Measurements from ENCODE around the gene FOXN3. TPM values are rescaled to one million over a fixed set of nuclear protein-coding genes. Genes with fewer than 3 reads are reported as not detected.

Gene FOXN3
- total and polyA plus RNA-seq, 2 experiments from 2014 or later, result 98.9 to 167 TPM

GRCh38 chr14:89405712-89406111 lies 11.3 kb downstream of the FOXN3 start:
- no peak for TF ChIP-seq STAT1 (IDR thresholded peaks at IDR 0.05; ENCODE audit: unreplicated experiment)
- no peak for TF ChIP-seq ETS1 (IDR thresholded peaks at IDR 0.05)
- no peak for TF ChIP-seq CREB1 (CRISPR knock-in tag; IDR thresholded peaks at IDR 0.05; ENCODE audit: low read depth)
- TF ChIP-seq POLR2AphosphoS5 (IDR thresholded peaks at IDR 0.05; ENCODE audit: low read depth), result no peak
- no peak for TF ChIP-seq REST (IDR thresholded peaks at IDR 0.05; ENCODE audit: unreplicated experiment)
- TF ChIP-seq EZH2phosphoT487 (IDR thresholded peaks at IDR 0.05; ENCODE audit: unreplicated experiment), result no peak
- TF ChIP-seq, protein P1, sequence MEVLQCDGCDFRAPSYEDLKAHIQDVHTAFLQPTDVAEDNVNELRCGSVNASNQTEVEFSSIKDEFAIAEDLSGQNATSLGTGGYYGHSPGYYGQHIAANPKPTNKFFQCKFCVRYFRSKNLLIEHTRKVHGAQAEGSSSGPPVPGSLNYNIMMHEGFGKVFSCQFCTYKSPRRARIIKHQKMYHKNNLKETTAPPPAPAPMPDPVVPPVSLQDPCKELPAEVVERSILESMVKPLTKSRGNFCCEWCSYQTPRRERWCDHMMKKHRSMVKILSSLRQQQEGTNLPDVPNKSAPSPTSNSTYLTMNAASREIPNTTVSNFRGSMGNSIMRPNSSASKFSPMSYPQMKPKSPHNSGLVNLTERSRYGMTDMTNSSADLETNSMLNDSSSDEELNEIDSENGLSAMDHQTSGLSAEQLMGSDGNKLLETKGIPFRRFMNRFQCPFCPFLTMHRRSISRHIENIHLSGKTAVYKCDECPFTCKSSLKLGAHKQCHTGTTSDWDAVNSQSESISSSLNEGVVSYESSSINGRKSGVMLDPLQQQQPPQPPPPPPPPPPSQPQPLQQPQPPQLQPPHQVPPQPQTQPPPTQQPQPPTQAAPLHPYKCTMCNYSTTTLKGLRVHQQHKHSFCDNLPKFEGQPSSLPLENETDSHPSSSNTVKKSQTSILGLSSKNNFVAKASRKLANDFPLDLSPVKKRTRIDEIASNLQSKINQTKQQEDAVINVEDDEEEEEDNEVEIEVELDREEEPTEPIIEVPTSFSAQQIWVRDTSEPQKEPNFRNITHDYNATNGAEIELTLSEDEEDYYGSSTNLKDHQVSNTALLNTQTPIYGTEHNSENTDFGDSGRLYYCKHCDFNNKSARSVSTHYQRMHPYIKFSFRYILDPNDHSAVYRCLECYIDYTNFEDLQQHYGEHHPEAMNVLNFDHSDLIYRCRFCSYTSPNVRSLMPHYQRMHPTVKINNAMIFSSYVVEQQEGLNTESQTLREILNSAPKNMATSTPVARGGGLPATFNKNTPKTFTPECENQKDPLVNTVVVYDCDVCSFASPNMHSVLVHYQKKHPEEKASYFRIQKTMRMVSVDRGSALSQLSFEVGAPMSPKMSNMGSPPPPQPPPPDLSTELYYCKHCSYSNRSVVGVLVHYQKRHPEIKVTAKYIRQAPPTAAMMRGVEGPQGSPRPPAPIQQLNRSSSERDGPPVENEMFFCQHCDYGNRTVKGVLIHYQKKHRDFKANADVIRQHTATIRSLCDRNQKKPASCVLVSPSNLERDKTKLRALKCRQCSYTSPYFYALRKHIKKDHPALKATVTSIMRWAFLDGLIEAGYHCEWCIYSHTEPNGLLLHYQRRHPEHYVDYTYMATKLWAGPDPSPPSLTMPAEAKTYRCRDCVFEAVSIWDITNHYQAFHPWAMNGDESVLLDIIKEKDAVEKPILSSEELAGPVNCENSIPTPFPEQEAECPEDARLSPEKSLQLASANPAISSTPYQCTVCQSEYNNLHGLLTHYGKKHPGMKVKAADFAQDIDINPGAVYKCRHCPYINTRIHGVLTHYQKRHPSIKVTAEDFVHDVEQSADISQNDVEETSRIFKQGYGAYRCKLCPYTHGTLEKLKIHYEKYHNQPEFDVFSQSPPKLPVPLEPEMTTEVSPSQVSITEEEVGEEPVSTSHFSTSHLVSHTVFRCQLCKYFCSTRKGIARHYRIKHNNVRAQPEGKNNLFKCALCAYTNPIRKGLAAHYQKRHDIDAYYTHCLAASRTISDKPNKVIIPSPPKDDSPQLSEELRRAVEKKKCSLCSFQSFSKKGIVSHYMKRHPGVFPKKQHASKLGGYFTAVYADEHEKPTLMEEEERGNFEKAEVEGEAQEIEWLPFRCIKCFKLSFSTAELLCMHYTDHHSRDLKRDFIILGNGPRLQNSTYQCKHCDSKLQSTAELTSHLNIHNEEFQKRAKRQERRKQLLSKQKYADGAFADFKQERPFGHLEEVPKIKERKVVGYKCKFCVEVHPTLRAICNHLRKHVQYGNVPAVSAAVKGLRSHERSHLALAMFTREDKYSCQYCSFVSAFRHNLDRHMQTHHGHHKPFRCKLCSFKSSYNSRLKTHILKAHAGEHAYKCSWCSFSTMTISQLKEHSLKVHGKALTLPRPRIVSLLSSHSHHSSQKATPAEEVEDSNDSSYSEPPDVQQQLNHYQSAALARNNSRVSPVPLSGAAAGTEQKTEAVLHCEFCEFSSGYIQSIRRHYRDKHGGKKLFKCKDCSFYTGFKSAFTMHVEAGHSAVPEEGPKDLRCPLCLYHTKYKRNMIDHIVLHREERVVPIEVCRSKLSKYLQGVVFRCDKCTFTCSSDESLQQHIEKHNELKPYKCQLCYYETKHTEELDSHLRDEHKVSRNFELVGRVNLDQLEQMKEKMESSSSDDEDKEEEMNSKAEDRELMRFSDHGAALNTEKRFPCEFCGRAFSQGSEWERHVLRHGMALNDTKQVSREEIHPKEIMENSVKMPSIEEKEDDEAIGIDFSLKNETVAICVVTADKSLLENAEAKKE (CRISPR knock-in tag; IDR thresholded peaks at IDR 0.05), result no peak
- no peak for TF ChIP-seq CTCF (conservative IDR thresholded peaks at IDR 0.05; ENCODE audit: low read depth in 2 of 2)
- no peak for TF ChIP-seq EZH2 (IDR thresholded peaks at IDR 0.05; ENCODE audit: low read depth, unreplicated experiment)
- TF ChIP-seq NANOG (IDR thresholded peaks at IDR 0.05; ENCODE audit: borderline replicate concordance), result no peak
- no peak overlapping the region; the same call in 1 of the 2 replicates for H3K27ac ChIP-seq (ENCODE audit: low read depth)
- no peak overlapping the region; the same call in 1 of the 2 replicates for H3K27ac Mint-ChIP-seq
- H3K4me3 ChIP-seq, result no peak overlapping the region
- no peak overlapping the region for H3K4me2 ChIP-seq
- peaks cover 70% of the 10 kb centered on the region for H3K4me1 Mint-ChIP-seq
- H3F3A ChIP-seq (replicated peaks; ENCODE audit: low read depth), result peaks cover 13% of the 10 kb centered on the region; the same call in 1 of the 2 replicates
- peaks cover 78% of the 10 kb centered on the region for H3K4me1 ChIP-seq (ENCODE audit: insufficient read depth)
- peaks cover 76% of the 10 kb centered on the region for H3K36me3 Mint-ChIP-seq (ENCODE audit: low read depth)
- H3K9me3 Mint-ChIP-seq, result peaks cover 3% of the 10 kb centered on the region; the same call in 2 of the 3 replicates
- H3K27me3 Mint-ChIP-seq (ENCODE audit: insufficient read depth, low read depth, poor library complexity), result peaks cover 4% of the 10 kb centered on the region
- no peaks in the 10 kb centered on the region for H3K9me2 ChIP-seq (ENCODE audit: insufficient read depth)
- peaks cover 100% of the 10 kb centered on the region for H3K79me2 ChIP-seq (replicated peaks; ENCODE audit: insufficient read depth)
- ATAC-seq (no peak), DNase-seq (ENCODE audit: low spot score) (no peak)
- peaks cover 82% of the 10 kb centered on the region for H4K20me1 ChIP-seq (replicated peaks; ENCODE audit: insufficient read depth)
- no peak overlapping the region for H2AFZ ChIP-seq
- H3K27me3 ChIP-seq (ENCODE audit: insufficient read depth), result no peaks in the 10 kb centered on the region
- no peak overlapping the region for H3K4me3 Mint-ChIP-seq
- H3K36me3 ChIP-seq (ENCODE audit: insufficient read depth), result peaks cover 13% of the 10 kb centered on the region; the same call in 1 of the 2 replicates

Measured in GM23338 (cell line).